HEK293 (cell line): ENCODE results near the gene METTL6.

Experiments used
- CTCF ChIA-PET: fragments of 350-600 bp; formaldehyde crosslinking; extraction: SDS; loops from one replicate; lab custom pipeline; 2021; ENCODE audit warnings: antibody characterized with exemption; lab: Yijun Ruan, JAX
- POLR2A ChIA-PET: fragments of 300-600 bp; formaldehyde crosslinking; extraction: SDS; loops from one replicate; lab custom pipeline; 2020; ENCODE audit warnings: antibody characterized with exemption, inconsistent platforms; lab: Yijun Ruan, JAX
- H3K27ac ChIP-seq: fragments of 200-500 bp; sonication (Bioruptor generic); 2 replicates; pipeline ENCODE4 v1.5.1; 2014; ENCODE audit warnings: low read depth, low read length, control low read depth, inconsistent platforms; ENCODE audit errors: extremely low read depth
- H3K36me3 ChIP-seq, 2 experiments: fragments of 200-500 bp in 1 of 2; sonication (Bioruptor generic) in 1 of 2; 1 replicate in 1 of 2; 2 replicates in 1 of 2; pipeline ENCODE4 v1.5.1; 2014 to 2017; ENCODE audit warnings: inconsistent platforms in 2 of 2, low read length in 2 of 2; ENCODE audit not compliant: control insufficient read depth in 2 of 2, insufficient read depth in 1 of 2
- H3K4me1 ChIP-seq: fragments of 200-500 bp; sonication (Bioruptor generic); 2 replicates; pipeline ENCODE4 v1.5.1; 2014; ENCODE audit warnings: mild to moderate bottlenecking, low read length, inconsistent platforms; ENCODE audit not compliant: control insufficient read depth, insufficient read depth
- H3K4me3 ChIP-seq: 2 replicates; pipeline ENCODE4 v1.5.1; 2011; ENCODE audit warnings: low read depth, mild to moderate bottlenecking, control low read depth, low read length, moderate library complexity
- H3K9me3 ChIP-seq: fragments of 200-500 bp; sonication (Bioruptor generic); 2 replicates; pipeline ENCODE4 v1.5.1; 2014; ENCODE audit warnings: low read depth, low read length, inconsistent platforms; ENCODE audit not compliant: control insufficient read depth, insufficient read depth
- KLF10 ChIP-seq: fragments of 450-650 bp; IDR thresholded peaks from 2 replicates; pipeline ENCODE4 v1.5.1; 2018; ENCODE audit warnings: missing biosample characterization, mild to moderate bottlenecking, missing genetic modification characterization
- KLF16 ChIP-seq: fragments of 450-650 bp; formaldehyde crosslinking; IDR thresholded peaks from 2 replicates; pipeline ENCODE4 v1.5.1; 2017; ENCODE audit warnings: missing biosample characterization, missing genetic modification characterization
- SP3 ChIP-seq: fragments of 450-650 bp; formaldehyde crosslinking; IDR thresholded peaks from 2 replicates; pipeline ENCODE4 v1.5.1; 2016; ENCODE audit warnings: missing biosample characterization, missing genetic modification characterization
- SP7 ChIP-seq: fragments of 450-650 bp; formaldehyde crosslinking; IDR thresholded peaks from 2 replicates; pipeline ENCODE4 v1.5.1; 2016; ENCODE audit warnings: missing biosample characterization, missing genetic modification characterization
- ZFP37 ChIP-seq: fragments of 450-650 bp; formaldehyde crosslinking; IDR thresholded peaks from 2 replicates; pipeline ENCODE4 v1.5.1; 2016; ENCODE audit warnings: missing biosample characterization, missing genetic modification characterization
- ZNF211 ChIP-seq: fragments of 450-650 bp; formaldehyde crosslinking; IDR thresholded peaks from 2 replicates; pipeline ENCODE4 v1.5.1; 2016; ENCODE audit warnings: low read depth, missing biosample characterization, missing genetic modification characterization
- ZNF335 ChIP-seq: fragments of 450-650 bp; formaldehyde crosslinking; conservative IDR thresholded peaks from 2 replicates; pipeline ENCODE4 v1.5.1; 2016; ENCODE audit warnings: missing biosample characterization, missing genetic modification characterization
- ZNF404 ChIP-seq: fragments of 450-650 bp; formaldehyde crosslinking; IDR thresholded peaks from 2 replicates; pipeline ENCODE4 v1.5.1; 2017; ENCODE audit warnings: missing biosample characterization, missing genetic modification characterization
- ZNF501 ChIP-seq: fragments of 450-650 bp; formaldehyde crosslinking; IDR thresholded peaks from 2 replicates; pipeline ENCODE4 v1.5.1; 2016; ENCODE audit warnings: missing biosample characterization, missing genetic modification characterization
- ZNF530 ChIP-seq: fragments of 450-650 bp; formaldehyde crosslinking; IDR thresholded peaks from 2 replicates; pipeline ENCODE4 v1.5.1; 2016; ENCODE audit warnings: low read depth, missing biosample characterization, missing genetic modification characterization
- ZNF623 ChIP-seq: fragments of 450-650 bp; formaldehyde crosslinking; IDR thresholded peaks from 2 replicates; pipeline ENCODE4 v1.5.1; 2016; ENCODE audit warnings: missing biosample characterization, missing genetic modification characterization
- ZNF768 ChIP-seq: fragments of 450-650 bp; formaldehyde crosslinking; IDR thresholded peaks from 2 replicates; pipeline ENCODE4 v1.5.1; 2018; ENCODE audit warnings: missing biosample characterization, mild to moderate bottlenecking, missing genetic modification characterization
- TF ChIP-seq, protein P1 (sequence below): fragments of 450-650 bp; formaldehyde crosslinking; IDR thresholded peaks from 2 replicates; pipeline ENCODE4 v1.5.1; 2016; ENCODE audit warnings: missing biosample characterization, missing genetic modification characterization
- TF ChIP-seq, protein P2 (sequence below): fragments of 450-650 bp; formaldehyde crosslinking; IDR thresholded peaks from 2 replicates; pipeline ENCODE4 v1.5.1; 2016; ENCODE audit warnings: missing biosample characterization, missing genetic modification characterization
- TF ChIP-seq, protein P3 (sequence below): fragments of 450-650 bp; formaldehyde crosslinking; IDR thresholded peaks from 2 replicates; pipeline ENCODE4 v1.5.1; 2017; ENCODE audit warnings: missing biosample characterization, missing genetic modification characterization
- TF ChIP-seq, protein P4 (sequence below): fragments of 450-650 bp; formaldehyde crosslinking; IDR thresholded peaks from 2 replicates; pipeline ENCODE4 v1.5.1; 2016; ENCODE audit warnings: missing biosample characterization, missing genetic modification characterization, borderline replicate concordance
- TF ChIP-seq, protein P5 (sequence below): IDR thresholded peaks from 2 replicates; pipeline ENCODE4 v1.6.1; 2011; ENCODE audit warnings: mild to moderate bottlenecking, low read depth, low read length, borderline replicate concordance

METTL6 gene

DNA sequence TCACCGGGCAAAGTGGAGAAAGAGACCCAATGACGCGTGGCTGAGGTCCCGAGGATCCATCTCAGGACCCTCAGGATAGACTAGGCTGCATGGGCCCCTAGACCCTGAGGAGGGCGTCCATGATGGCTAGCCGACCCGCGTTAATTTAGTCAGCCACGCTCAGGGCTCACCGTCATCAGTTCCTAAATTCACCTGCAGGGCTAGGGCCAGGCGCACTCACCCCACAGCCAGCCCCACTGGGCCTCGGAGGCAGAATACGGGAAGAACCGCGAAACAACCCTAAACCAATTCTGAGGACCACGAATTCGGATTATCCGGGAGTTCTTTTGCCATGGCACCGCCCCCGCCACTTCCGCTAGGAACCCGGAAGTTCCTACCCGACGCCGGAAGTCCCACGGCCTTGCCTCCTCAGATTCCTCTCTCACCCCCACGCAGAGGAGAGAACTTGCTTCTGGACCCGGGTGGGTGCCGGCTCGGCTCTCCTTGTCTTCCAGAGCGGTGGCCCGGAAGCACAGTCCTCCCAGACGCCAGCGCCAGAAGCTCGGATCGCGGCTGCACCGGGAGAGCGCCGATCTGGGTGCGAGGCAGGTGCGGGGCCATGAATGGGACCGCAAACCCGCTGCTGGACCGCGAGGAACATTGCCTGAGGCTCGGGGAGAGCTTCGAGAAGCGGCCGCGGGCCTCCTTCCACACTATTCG lies at the start of gene METTL6, which contains the start of gene EAF1 (continued):
- TF ChIP-seq KLF16 (peak; percentile 68; the same call in 1 of the 2 replicates), ZNF768 (tag by site-specific recombination) (no peak), ZNF623 (tag by site-specific recombination) (no peak), KLF10 (tag by site-specific recombination) (no peak; the same call in 1 of the 2 replicates), ZNF501 (tag by site-specific recombination) (peak; percentile 70; the same call in 1 of the 2 replicates), SP3 (tag by site-specific recombination) (peak; percentile 61), SP7 (tag by site-specific recombination) (peak; percentile 50), ZNF335 (tag by site-specific recombination) (peak; percentile 93)
- TF ChIP-seq, protein P1, sequence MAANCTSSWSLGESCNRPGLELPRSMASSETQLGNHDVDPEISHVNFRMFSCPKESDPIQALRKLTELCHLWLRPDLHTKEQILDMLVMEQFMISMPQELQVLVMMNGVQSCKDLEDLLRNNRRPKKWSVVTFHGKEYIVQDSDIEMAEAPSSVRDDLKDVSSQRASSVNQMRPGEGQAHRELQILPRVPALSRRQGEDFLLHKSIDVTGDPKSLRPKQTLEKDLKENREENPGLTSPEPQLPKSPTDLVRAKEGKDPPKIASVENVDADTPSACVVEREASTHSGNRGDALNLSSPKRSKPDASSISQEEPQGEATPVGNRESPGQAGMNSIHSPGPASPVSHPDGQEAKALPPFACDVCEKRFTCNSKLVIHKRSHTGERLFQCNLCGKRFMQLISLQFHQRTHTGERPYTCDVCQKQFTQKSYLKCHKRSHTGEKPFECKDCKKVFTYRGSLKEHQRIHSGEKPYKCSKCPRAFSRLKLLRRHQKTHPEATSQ (tag by site-specific recombination): no peak
- TF ChIP-seq, protein P2, sequence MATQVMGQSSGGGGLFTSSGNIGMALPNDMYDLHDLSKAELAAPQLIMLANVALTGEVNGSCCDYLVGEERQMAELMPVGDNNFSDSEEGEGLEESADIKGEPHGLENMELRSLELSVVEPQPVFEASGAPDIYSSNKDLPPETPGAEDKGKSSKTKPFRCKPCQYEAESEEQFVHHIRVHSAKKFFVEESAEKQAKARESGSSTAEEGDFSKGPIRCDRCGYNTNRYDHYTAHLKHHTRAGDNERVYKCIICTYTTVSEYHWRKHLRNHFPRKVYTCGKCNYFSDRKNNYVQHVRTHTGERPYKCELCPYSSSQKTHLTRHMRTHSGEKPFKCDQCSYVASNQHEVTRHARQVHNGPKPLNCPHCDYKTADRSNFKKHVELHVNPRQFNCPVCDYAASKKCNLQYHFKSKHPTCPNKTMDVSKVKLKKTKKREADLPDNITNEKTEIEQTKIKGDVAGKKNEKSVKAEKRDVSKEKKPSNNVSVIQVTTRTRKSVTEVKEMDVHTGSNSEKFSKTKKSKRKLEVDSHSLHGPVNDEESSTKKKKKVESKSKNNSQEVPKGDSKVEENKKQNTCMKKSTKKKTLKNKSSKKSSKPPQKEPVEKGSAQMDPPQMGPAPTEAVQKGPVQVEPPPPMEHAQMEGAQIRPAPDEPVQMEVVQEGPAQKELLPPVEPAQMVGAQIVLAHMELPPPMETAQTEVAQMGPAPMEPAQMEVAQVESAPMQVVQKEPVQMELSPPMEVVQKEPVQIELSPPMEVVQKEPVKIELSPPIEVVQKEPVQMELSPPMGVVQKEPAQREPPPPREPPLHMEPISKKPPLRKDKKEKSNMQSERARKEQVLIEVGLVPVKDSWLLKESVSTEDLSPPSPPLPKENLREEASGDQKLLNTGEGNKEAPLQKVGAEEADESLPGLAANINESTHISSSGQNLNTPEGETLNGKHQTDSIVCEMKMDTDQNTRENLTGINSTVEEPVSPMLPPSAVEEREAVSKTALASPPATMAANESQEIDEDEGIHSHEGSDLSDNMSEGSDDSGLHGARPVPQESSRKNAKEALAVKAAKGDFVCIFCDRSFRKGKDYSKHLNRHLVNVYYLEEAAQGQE (tag by site-specific recombination): peak; percentile 70; the same call in 1 of the 2 replicates
- TF ChIP-seq, protein P3, sequence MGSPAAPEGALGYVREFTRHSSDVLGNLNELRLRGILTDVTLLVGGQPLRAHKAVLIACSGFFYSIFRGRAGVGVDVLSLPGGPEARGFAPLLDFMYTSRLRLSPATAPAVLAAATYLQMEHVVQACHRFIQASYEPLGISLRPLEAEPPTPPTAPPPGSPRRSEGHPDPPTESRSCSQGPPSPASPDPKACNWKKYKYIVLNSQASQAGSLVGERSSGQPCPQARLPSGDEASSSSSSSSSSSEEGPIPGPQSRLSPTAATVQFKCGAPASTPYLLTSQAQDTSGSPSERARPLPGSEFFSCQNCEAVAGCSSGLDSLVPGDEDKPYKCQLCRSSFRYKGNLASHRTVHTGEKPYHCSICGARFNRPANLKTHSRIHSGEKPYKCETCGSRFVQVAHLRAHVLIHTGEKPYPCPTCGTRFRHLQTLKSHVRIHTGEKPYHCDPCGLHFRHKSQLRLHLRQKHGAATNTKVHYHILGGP (tag by site-specific recombination): no peak
- TF ChIP-seq, protein P4, sequence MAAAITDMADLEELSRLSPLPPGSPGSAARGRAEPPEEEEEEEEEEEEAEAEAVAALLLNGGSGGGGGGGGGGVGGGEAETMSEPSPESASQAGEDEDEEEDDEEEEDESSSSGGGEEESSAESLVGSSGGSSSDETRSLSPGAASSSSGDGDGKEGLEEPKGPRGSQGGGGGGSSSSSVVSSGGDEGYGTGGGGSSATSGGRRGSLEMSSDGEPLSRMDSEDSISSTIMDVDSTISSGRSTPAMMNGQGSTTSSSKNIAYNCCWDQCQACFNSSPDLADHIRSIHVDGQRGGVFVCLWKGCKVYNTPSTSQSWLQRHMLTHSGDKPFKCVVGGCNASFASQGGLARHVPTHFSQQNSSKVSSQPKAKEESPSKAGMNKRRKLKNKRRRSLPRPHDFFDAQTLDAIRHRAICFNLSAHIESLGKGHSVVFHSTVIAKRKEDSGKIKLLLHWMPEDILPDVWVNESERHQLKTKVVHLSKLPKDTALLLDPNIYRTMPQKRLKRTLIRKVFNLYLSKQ: no peak
- TF ChIP-seq, protein P5, sequence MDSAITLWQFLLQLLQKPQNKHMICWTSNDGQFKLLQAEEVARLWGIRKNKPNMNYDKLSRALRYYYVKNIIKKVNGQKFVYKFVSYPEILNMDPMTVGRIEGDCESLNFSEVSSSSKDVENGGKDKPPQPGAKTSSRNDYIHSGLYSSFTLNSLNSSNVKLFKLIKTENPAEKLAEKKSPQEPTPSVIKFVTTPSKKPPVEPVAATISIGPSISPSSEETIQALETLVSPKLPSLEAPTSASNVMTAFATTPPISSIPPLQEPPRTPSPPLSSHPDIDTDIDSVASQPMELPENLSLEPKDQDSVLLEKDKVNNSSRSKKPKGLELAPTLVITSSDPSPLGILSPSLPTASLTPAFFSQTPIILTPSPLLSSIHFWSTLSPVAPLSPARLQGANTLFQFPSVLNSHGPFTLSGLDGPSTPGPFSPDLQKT: no peak; the same call in 1 of the 2 replicates

DNA sequence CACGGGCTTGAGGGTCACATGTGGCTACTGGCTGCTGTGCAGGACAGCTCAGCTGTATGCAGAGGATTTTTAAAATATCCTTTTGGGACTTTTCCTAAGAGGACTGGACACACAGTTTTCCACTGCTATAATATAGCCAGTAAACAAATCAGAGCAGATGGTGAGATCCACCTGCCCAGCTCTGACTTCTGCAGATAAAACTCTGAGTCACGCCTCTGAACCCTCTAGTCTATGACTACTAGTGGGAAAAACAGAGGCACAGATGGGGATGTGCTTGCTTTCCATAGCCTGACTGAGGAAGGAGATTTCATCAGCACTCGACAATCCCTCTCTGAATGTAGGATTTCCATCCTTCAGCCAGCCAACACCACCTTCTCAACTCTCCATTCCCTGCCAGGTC lies 49.0 kb upstream of the METTL6 start:
- no peaks in the 10 kb centered on the region for H3K4me1 ChIP-seq
- POLR2A ChIA-PET: no interaction called here

More for the DNA sequence above, 49.0 kb upstream of the METTL6 start:
- no peaks in the 10 kb centered on the region for H3K36me3 ChIP-seq
- CTCF ChIA-PET: no interaction called here
- H3K4me3 ChIP-seq: no peak overlapping the region
- H3K27ac ChIP-seq: no peak overlapping the region
- H3K9me3 ChIP-seq: no peaks in the 10 kb centered on the region
- TF ChIP-seq ZNF211: no peak
- TF ChIP-seq ZNF530 (tag by site-specific recombination): no peak
- no peak for TF ChIP-seq ZNF404 (tag by site-specific recombination)
- no peak for TF ChIP-seq ZFP37 (tag by site-specific recombination)
